GM18907 (cell line): Measurements from ENCODE around the gene ACSF2.

Source experiments
- ATAC-seq: cut with Tn5 transposase; IDR thresholded peaks from one replicate; pipeline ENCODE4 v1.9.1; 2021; ENCODE audit warnings: mild to moderate bottlenecking, moderate library complexity; ENCODE audit not compliant: unreplicated experiment

The ACSF2 gene

DNA sequence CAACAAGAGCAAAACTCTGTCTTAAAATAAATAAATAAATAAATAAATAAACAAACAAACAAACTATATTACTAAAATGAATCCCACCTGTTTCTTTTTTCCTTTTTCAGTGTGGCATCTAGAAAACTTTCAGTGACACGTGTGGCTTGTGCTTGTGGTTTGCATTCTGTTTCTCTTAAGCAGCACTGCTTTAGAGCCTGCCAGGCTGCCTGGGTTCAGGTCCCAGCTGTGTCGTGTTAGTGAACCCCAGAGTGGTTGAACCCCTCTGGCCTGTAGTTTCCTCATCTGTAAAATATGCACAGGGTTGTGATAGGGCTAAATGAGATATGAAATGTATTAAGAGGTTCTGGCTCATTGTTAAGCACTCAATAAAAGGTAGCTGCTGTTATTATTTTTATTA lies 94.5 kb downstream of the ACSF2 start:
- ATAC-seq: no peak

DNA sequence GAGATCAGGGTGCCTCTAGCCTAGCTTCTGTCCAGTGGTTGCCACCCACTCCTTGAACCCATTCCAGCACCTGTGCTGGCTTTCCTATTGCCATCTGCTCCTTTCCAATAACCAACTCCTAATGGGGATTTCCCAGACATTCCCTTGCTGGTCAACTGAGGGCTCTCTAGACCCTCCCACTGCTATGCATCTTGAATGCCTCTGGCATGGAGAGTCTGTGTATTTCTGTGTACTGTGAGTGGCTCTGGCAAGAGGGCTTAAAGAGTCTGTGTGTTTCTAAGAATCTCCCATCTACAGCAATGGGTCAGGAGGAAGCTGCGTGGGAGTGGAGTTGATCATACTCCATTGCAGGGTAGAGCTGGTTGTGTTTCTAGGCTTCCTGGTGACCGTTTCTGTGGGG lies 95.5 kb downstream of the ACSF2 start:
- no peak for ATAC-seq

DNA sequence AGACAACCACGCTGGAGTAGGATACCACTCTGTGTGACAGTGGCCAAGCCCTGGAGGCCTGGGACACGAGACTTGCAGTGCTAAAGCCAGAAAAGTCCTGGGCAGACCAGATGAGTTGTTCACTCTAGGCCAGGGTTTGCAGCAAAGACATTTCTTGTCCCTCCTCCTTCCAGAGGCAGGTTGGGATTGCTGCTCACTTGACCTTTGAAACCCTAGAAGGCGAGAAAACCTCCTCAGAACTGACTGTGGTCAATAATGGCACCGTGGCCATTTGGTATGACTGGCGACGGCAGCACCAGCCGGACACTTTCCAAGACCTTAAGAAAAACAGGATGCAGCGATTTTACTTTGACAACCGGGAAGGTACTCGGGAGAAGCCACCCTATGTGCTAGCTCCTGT lies 96.7 kb downstream of the ACSF2 start:
- no peak for ATAC-seq

DNA sequence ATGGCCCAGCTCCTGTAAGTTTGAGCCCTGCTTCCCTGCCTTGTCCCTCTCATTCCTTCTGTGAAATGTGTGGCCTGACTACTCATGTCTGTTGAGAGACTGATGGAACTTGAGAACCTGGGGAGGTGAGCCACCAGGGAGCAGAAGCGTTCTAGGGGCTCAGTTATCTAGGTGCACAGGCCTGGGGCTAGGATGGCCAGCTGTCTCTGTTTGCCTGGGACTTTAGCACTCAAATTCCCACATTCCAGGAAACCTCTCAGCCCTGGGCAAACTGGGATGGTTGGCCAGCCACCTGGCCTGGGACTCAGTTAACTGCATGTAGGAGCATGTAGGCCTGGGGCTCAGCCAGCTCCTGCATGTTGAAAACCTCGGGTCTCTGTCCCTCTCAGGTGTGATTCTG lies 97.2 kb downstream of the ACSF2 start:
- ATAC-seq: no peak
